Activated CD4-positive, alpha-beta T cell treated with anti-CD3 and anti-CD28 coated beads for 24 hours (primary cell): ENCODE results near the gene UNKL.

Experiments
- DNase-seq, 2 donors: peaks; one replicate each; pipeline ENCODE4 v3.0.0-alpha.2; 2020; ENCODE audit warnings: low read depth in 2 of 2

The UNKL gene

GRCh38 chr16:1375741-1376410 is 38.6 kb downstream of the UNKL start:
- no peak for DNase-seq

- DNase-seq = no peak
Measured at GRCh38 chr16:1375298-1375640, 39.2 kb downstream of the UNKL start.

- no peak for DNase-seq
Measured at GRCh38 chr16:1374418-1375297, 39.8 kb downstream of the UNKL start.

- no peak for DNase-seq
Measured at GRCh38 chr16:1372292-1372950, 42.1 kb downstream of the UNKL start.

- DNase-seq = no peak
Measured at GRCh38 chr16:1371054-1371978, 43.2 kb downstream of the UNKL start.

- no peak for DNase-seq
Measured at GRCh38 chr16:1367486-1368174, 46.9 kb downstream of the UNKL start.

- DNase-seq = no peak
Measured at GRCh38 chr16:1366712-1367299, 47.7 kb downstream of the UNKL start.

- no peak for DNase-seq
Measured at GRCh38 chr16:1366060-1366711, 48.3 kb downstream of the UNKL start.

GRCh38 chr16:1364510-1364909 is 50.0 kb downstream of the UNKL start:
- no peak for DNase-seq

- peak; percentile 53 to 64 for DNase-seq
Measured at GRCh38 chr16:1363501-1364041, 50.9 kb downstream of the UNKL start.

- DNase-seq = no peak
Measured at GRCh38 chr16:1362807-1363206, 51.7 kb downstream of the UNKL start.

GRCh38 chr16:1361685-1362360 is 52.7 kb downstream of the UNKL start:
- DNase-seq = no peak

GRCh38 chr16:1357906-1358566 is 56.5 kb downstream of the UNKL start:
- DNase-seq = no peak

- DNase-seq = no peak
Measured at GRCh38 chr16:1356061-1356900, 58.2 kb downstream of the UNKL start.

- no peak for DNase-seq
Measured at GRCh38 chr16:1355591-1355990, 58.9 kb downstream of the UNKL start.

- DNase-seq = no peak
Measured at GRCh38 chr16:1354815-1355540, 59.5 kb downstream of the UNKL start.
